NT2/D1 (cell line): ENCODE results near the gene KDM4D.
"Not testable (repeated sequence)": the region's sequence is repeated elsewhere in the genome, so short reads cannot be mapped to it uniquely, and the experiment has no call there.

Source experiments
- SUZ12 ChIP-seq: IDR thresholded peaks from 2 replicates; pipeline ENCODE4 v1.6.1; 2011; ENCODE audit not compliant: insufficient read length, insufficient read depth; ENCODE audit errors: extremely low read depth
- ZNF274 ChIP-seq: IDR thresholded peaks from 2 replicates; pipeline ENCODE4 v1.6.1; 2011; ENCODE audit warnings: mild to moderate bottlenecking, low read depth, low read length

- TF ChIP-seq ZNF274, SUZ12: not testable (repeated sequence)
Measured at GRCh38 chr11:95025594-95025993, 52.1 kb downstream of the KDM4D start.
